ENCODE data around the gene HAPLN2. TPM values are rescaled to one million over a fixed set of nuclear protein-coding genes. Genes with fewer than 3 reads are reported as not detected.

The HAPLN2 gene
- total RNA-seq, 4 donors from 2014 or later: 0.83 to 5.1 (median 2.2) TPM

DNA sequence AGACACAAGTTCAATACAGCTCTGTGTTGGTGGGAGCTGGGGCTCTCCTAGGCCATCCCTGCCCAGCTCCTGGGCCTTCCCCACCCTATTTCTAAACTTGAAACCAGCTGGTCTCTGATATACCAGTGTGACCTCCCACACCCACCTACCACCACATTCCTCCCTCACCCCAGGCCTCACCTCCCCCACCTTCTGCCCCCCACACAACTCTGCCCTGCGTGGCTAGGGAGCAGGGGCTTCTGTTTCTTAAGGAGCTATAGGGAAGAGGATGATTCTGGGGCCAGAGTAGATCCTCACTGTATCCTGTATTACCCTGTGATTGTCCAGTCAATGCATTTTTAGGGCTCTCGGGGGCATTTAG, 41.5 kb downstream of the HAPLN2 start:
- intact Hi-C loops (cut with DNase I): no loop called here
- Histone ChIP-seq H3K27me3 (peaks cover 0 to 16% (median 6%) of the 10 kb centered on the region in 4 donors), H3K4me3 (peak overlapping the region in 3 of 4 donors; percentile 15 to 38 (median 15)), H3K4me1 (peaks cover 80 to 91% (median 87%) of the 10 kb centered on the region in 4 donors), H3K9me3 (no peaks in the 10 kb centered on the region), H3K27ac (replicated peaks in 1 of 4) (peak overlapping the region; percentile 78 to 85 (median 82)), H3K36me3 (no peaks in the 10 kb centered on the region)
- 76% methylated on average over 2 of the region's 2 CpGs for WGBS
- no peak for DNase-seq (ENCODE audit: extremely low spot score)
- no peak for TF ChIP-seq EP300 (IDR thresholded peaks at IDR 0.05)

- Histone ChIP-seq H3K36me3 (no peaks in the 10 kb centered on the region), H3K4me1 (peaks cover 86 to 94% (median 91%) of the 10 kb centered on the region in 4 donors), H3K27ac (replicated peaks in 1 of 4) (peak overlapping the region; percentile 78 to 85 (median 82)), H3K27me3 (peaks cover 0 to 2% (median 0%) of the 10 kb centered on the region in 4 donors), H3K9me3 (no peaks in the 10 kb centered on the region), H3K4me3 (no peak overlapping the region)
- TF ChIP-seq, protein P1, sequence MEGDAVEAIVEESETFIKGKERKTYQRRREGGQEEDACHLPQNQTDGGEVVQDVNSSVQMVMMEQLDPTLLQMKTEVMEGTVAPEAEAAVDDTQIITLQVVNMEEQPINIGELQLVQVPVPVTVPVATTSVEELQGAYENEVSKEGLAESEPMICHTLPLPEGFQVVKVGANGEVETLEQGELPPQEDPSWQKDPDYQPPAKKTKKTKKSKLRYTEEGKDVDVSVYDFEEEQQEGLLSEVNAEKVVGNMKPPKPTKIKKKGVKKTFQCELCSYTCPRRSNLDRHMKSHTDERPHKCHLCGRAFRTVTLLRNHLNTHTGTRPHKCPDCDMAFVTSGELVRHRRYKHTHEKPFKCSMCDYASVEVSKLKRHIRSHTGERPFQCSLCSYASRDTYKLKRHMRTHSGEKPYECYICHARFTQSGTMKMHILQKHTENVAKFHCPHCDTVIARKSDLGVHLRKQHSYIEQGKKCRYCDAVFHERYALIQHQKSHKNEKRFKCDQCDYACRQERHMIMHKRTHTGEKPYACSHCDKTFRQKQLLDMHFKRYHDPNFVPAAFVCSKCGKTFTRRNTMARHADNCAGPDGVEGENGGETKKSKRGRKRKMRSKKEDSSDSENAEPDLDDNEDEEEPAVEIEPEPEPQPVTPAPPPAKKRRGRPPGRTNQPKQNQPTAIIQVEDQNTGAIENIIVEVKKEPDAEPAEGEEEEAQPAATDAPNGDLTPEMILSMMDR (IDR thresholded peaks at IDR 0.05): no peak
- no peak for TF ChIP-seq POLR2AphosphoS5 (IDR thresholded peaks at IDR 0.05)
- no peak for TF ChIP-seq EP300 (IDR thresholded peaks at IDR 0.05)
- 66% methylated on average over 10 of the region's 12 CpGs for WGBS
- intact Hi-C loops (cut with DNase I): no loop called here
- DNase-seq (ENCODE audit: extremely low spot score): no peak
Measured at GRCh38 chr1:156662005-156662799, 43.0 kb downstream of the HAPLN2 start.

- intact Hi-C loops (cut with DNase I): no loop called here
- no peak for DNase-seq (ENCODE audit: extremely low spot score)
- H3K4me1 ChIP-seq: peaks cover 86 to 94% (median 91%) of the 10 kb centered on the region in 4 donors
- no peaks in the 10 kb centered on the region for H3K9me3 ChIP-seq
- H3K36me3 ChIP-seq: no peaks in the 10 kb centered on the region
- 75% methylated on average over 5 of the region's 5 CpGs for WGBS
- H3K27ac ChIP-seq (replicated peaks in 1 of 4): peak overlapping the region; percentile 78 to 85 (median 82)
- no peak for TF ChIP-seq EP300 (IDR thresholded peaks at IDR 0.05)
- TF ChIP-seq POLR2AphosphoS5 (IDR thresholded peaks at IDR 0.05): no peak
- no peak for TF ChIP-seq POLR2A (IDR thresholded peaks at IDR 0.05; ENCODE audit: low read depth)
- TF ChIP-seq, protein P1 (IDR thresholded peaks at IDR 0.05): no peak
- no peaks in the 10 kb centered on the region for H3K27me3 ChIP-seq
- H3K4me3 ChIP-seq: no peak overlapping the region
Measured at GRCh38 chr1:156662800-156663055, 43.5 kb downstream of the HAPLN2 start.

- DNase-seq (ENCODE audit: extremely low spot score): no peak
- Histone ChIP-seq H3K27ac (replicated peaks in 1 of 4) (peak overlapping the region; percentile 78 to 85 (median 82)), H3K4me1 (peaks cover 89 to 95% (median 92%) of the 10 kb centered on the region in 4 donors), H3K36me3 (no peaks in the 10 kb centered on the region), H3K9me3 (no peaks in the 10 kb centered on the region), H3K4me3 (no peak overlapping the region), H3K27me3 (no peaks in the 10 kb centered on the region)
- TF ChIP-seq EP300 (IDR thresholded peaks at IDR 0.05) (no peak), POLR2A (IDR thresholded peaks at IDR 0.05; ENCODE audit: low read depth) (no peak), POLR2AphosphoS5 (IDR thresholded peaks at IDR 0.05) (peak in 1 of 2 donors; percentile 9)
- TF ChIP-seq, protein P1 (IDR thresholded peaks at IDR 0.05): no peak
- intact Hi-C loops (cut with DNase I): no loop called here
- 30% methylated on average over 5 of the region's 5 CpGs for WGBS
Measured at GRCh38 chr1:156663178-156663577, 44.0 kb downstream of the HAPLN2 start.

- no peaks in the 10 kb centered on the region for H3K36me3 ChIP-seq
- intact Hi-C loops (cut with DNase I): no loop called here
- peaks cover 97 to 100% (median 100%) of the 10 kb centered on the region in 4 donors for H3K4me1 ChIP-seq
- no peaks in the 10 kb centered on the region for H3K9me3 ChIP-seq
- 62% methylated on average over 5 of the region's 5 CpGs for WGBS
- TF ChIP-seq POLR2AphosphoS5 (IDR thresholded peaks at IDR 0.05): no peak
- TF ChIP-seq, protein P1 (IDR thresholded peaks at IDR 0.05): no peak
- TF ChIP-seq EP300 (IDR thresholded peaks at IDR 0.05): no peak
- H3K4me3 ChIP-seq: no peak overlapping the region
- H3K27me3 ChIP-seq: no peaks in the 10 kb centered on the region
- H3K27ac ChIP-seq (replicated peaks in 1 of 4): peak overlapping the region; percentile 78 to 85 (median 82)
- no peak for DNase-seq (ENCODE audit: extremely low spot score)
Measured at GRCh38 chr1:156664046-156664766, 45.0 kb downstream of the HAPLN2 start.

Data from esophagus muscularis mucosa (tissue), 4 donors.